H1 (cell line): ENCODE results near the gene MRPL17. TPM values are rescaled to one million over a fixed set of nuclear protein-coding genes. Genes with fewer than 3 reads are reported as not detected.

Experiments used
- CTCF ChIA-PET: fragments of 300-600 bp; sonication (Branson Sonifier 250); formaldehyde crosslinking; loops from one replicate; lab custom pipeline; 2021; ENCODE audit not compliant: partially characterized antibody; lab: Charles Lee
- POLR2A ChIA-PET: fragments of 300-600 bp; sonication (Branson Sonifier 250); formaldehyde crosslinking; loops from one replicate; lab custom pipeline; 2021; ENCODE audit warnings: inconsistent platforms; ENCODE audit not compliant: partially characterized antibody; lab: Charles Lee
- DNase-seq, 2 experiments: peaks; one replicate each; pipeline versions ENCODE4 v3.0.0 to v3.0.0-alpha.2; 2010 to 2022; ENCODE audit warnings: low spot score in 2 of 2, low read depth in 1 of 2, mixed read lengths in 1 of 2
- FAIRE-seq: peaks from 2 replicates; lab custom pipeline; 2011; peaks lifted over from hg19 to GRCh38; lab: Jason Lieb, UNC
- H2AFZ ChIP-seq: 2 replicates; pipeline ENCODE4 v1.8.1; 2012; ENCODE audit warnings: low read length, inconsistent platforms
- H2AK5ac ChIP-seq: 2 replicates; pipeline ENCODE4 v1.6.1; 2013; ENCODE audit warnings: low read depth, low read length
- H2BK120ac ChIP-seq: replicated peaks from 2 replicates; pipeline ENCODE3; 2013; ENCODE audit warnings: low read depth, low read length, inconsistent platforms
- H2BK12ac ChIP-seq: 2 replicates; pipeline ENCODE4 v1.6.1; 2013; ENCODE audit warnings: low read depth, low read length
- H2BK15ac ChIP-seq: 2 replicates; pipeline ENCODE4 v1.6.1; 2013; ENCODE audit warnings: low read length
- H2BK20ac ChIP-seq: 2 replicates; pipeline ENCODE4 v1.6.1; 2013; ENCODE audit warnings: low read length
- H2BK5ac ChIP-seq: 2 replicates; pipeline ENCODE4 v1.6.1; 2013; ENCODE audit warnings: low read depth, low read length
- H3K14ac ChIP-seq: 2 replicates; pipeline ENCODE4 v1.6.1; 2013; ENCODE audit warnings: inconsistent platforms; ENCODE audit not compliant: insufficient read length
- H3K18ac ChIP-seq: 2 replicates; pipeline ENCODE4 v1.6.1; 2013; ENCODE audit warnings: low read length; ENCODE audit errors: extremely low read depth
- H3K23ac ChIP-seq: 2 replicates; pipeline ENCODE4 v1.6.1; 2013; ENCODE audit warnings: inconsistent platforms; ENCODE audit not compliant: insufficient read length
- H3K23me2 ChIP-seq: 2 replicates; pipeline ENCODE4 v1.6.1; 2013; ENCODE audit warnings: low read depth, low read length
- H3K27ac ChIP-seq: 2 replicates; pipeline ENCODE4 v1.6.1; 2011; ENCODE audit warnings: low read depth, low read length, inconsistent platforms
- H3K27me3 ChIP-seq, 4 experiments: replicated peaks in 1 of 4; 1 replicate in 1 of 4; 2 replicates in 3 of 4; pipeline versions ENCODE4 v1.6.1 to v1.8.1; 2011 to 2013; ENCODE audit warnings: low read length in 3 of 4, mild to moderate bottlenecking in 3 of 4, inconsistent platforms in 2 of 4, mixed read lengths in 2 of 4, moderate library complexity in 1 of 4; ENCODE audit not compliant: control insufficient read depth in 3 of 4, insufficient read depth in 3 of 4; ENCODE audit errors: extremely low read depth in 1 of 4
- H3K36me3 ChIP-seq, 4 experiments: 2 replicates each; pipeline versions ENCODE4 v1.6.1 to v1.8.1; 2011 to 2013; ENCODE audit warnings: mild to moderate bottlenecking in 4 of 4, low read length in 3 of 4, moderate library complexity in 2 of 4, control low read depth in 1 of 4, inconsistent platforms in 1 of 4; ENCODE audit not compliant: insufficient read depth in 4 of 4, control insufficient read depth in 2 of 4
- H3K4ac ChIP-seq: replicated peaks from 2 replicates; pipeline ENCODE3; 2013; ENCODE audit warnings: low read length, low read depth, mixed read lengths, inconsistent platforms; ENCODE audit not compliant: insufficient read length
- H3K4me1 ChIP-seq, 4 experiments: replicated peaks in 1 of 4; 1 replicate in 1 of 4; 2 replicates in 3 of 4; pipeline versions ENCODE4 v1.6.1 to v1.8.1; 2011 to 2013; ENCODE audit warnings: low read length in 3 of 4, inconsistent platforms in 2 of 4, mixed read lengths in 1 of 4; ENCODE audit not compliant: insufficient read depth in 4 of 4, control insufficient read depth in 3 of 4
- H3K4me2 ChIP-seq, 2 experiments: 2 replicates each; pipeline versions ENCODE4 v1.6.1 to v1.8.1; 2011 to 2013; ENCODE audit warnings: low read depth in 2 of 2, low read length in 2 of 2, control low read depth in 1 of 2, inconsistent platforms in 1 of 2, mild to moderate bottlenecking in 1 of 2; ENCODE audit not compliant: insufficient read depth in 1 of 2
- H3K4me3 ChIP-seq, 4 experiments: fragments of 200-600, 300-600 bp in 1 of 4; sonication (generic), shearing (Covaris generic), sonication (Bioruptor Twin) in 1 of 4; 2 replicates each; pipeline versions ENCODE4 v1.5.1 to v1.8.1; 2011 to 2016; ENCODE audit warnings: low read length in 4 of 4, low read depth in 3 of 4, control low read depth in 2 of 4, inconsistent platforms in 2 of 4, mild to moderate bottlenecking in 2 of 4, mixed read lengths in 1 of 4, moderate library complexity in 1 of 4; ENCODE audit not compliant: insufficient read depth in 2 of 4; ENCODE audit errors: extremely low read depth in 1 of 4
- H3K56ac ChIP-seq: replicated peaks from 2 replicates; pipeline ENCODE3; 2013; ENCODE audit warnings: low read depth, mild to moderate bottlenecking, mixed read lengths, low read length, inconsistent platforms; ENCODE audit not compliant: insufficient read length
- H3K79me1 ChIP-seq: 2 replicates; pipeline ENCODE4 v1.6.1; 2013; ENCODE audit warnings: low read depth, low read length, control low read depth
- H3K79me2 ChIP-seq, 2 experiments: 2 replicates each; pipeline versions ENCODE4 v1.6.1 to v1.8.1; 2012 to 2013; ENCODE audit warnings: low read length in 2 of 2, mild to moderate bottlenecking in 2 of 2, inconsistent platforms in 1 of 2; ENCODE audit not compliant: insufficient read depth in 2 of 2, control insufficient read depth in 1 of 2
- H3K9ac ChIP-seq, 4 experiments: replicated peaks in 1 of 4; 1 replicate in 1 of 4; 2 replicates in 3 of 4; pipeline versions ENCODE4 v1.6.1 to v1.8.1; 2011 to 2013; ENCODE audit warnings: low read depth in 3 of 4, low read length in 3 of 4, control low read depth in 2 of 4, mild to moderate bottlenecking in 2 of 4, moderate library complexity in 2 of 4, inconsistent platforms in 1 of 4; ENCODE audit errors: extremely low read depth in 1 of 4
- H3K9me3 ChIP-seq, 2 experiments: 2 replicates each; pipeline versions ENCODE4 v1.6.1 to v1.8.1; 2012 to 2013; ENCODE audit warnings: mild to moderate bottlenecking in 2 of 2, moderate library complexity in 2 of 2, control low read depth in 1 of 2, inconsistent platforms in 1 of 2, low read depth in 1 of 2, low read length in 1 of 2, mixed read lengths in 1 of 2; ENCODE audit not compliant: insufficient read depth in 2 of 2
- H4K20me1 ChIP-seq, 2 experiments: replicated peaks in 1 of 2; 2 replicates each; pipeline versions ENCODE3 to v1.8.1; 2011 to 2013; ENCODE audit warnings: inconsistent platforms in 2 of 2, low read length in 2 of 2, mild to moderate bottlenecking in 1 of 2; ENCODE audit not compliant: insufficient read depth in 2 of 2, control insufficient read depth in 1 of 2
- H4K5ac ChIP-seq: 2 replicates; pipeline ENCODE4 v1.6.1; 2013; ENCODE audit warnings: low read length, low read depth, mixed read lengths, inconsistent platforms; ENCODE audit not compliant: insufficient read length
- H4K8ac ChIP-seq: 2 replicates; pipeline ENCODE4 v1.8.0; 2013; ENCODE audit warnings: mild to moderate bottlenecking, moderate library complexity, low read length, inconsistent platforms; ENCODE audit not compliant: insufficient read depth; ENCODE audit errors: extremely low read depth
- H4K91ac ChIP-seq: replicated peaks from 2 replicates; pipeline ENCODE3; 2013; ENCODE audit warnings: low read length, mixed read lengths, inconsistent platforms; ENCODE audit not compliant: insufficient read length
- HDAC6 ChIP-seq: IDR thresholded peaks from one replicate; pipeline ENCODE4 v1.7.1; 2012; ENCODE audit warnings: low read depth, mild to moderate bottlenecking, inconsistent platforms, low read length, moderate library complexity
- RAD21 ChIP-seq, 2 experiments: IDR thresholded peaks in 1 of 2; conservative IDR thresholded peaks in 1 of 2; 2 replicates each; pipeline ENCODE4 v1.6.1; 2011; ENCODE audit warnings: low read depth in 2 of 2, low read length in 2 of 2, improper control_type of control experiment in 1 of 2, inconsistent platforms in 1 of 2, mild to moderate bottlenecking in 1 of 2, moderate library complexity in 1 of 2
- SIRT6 ChIP-seq: IDR thresholded peaks from one replicate; pipeline ENCODE4 v1.7.1; 2012; ENCODE audit warnings: low read length, inconsistent platforms
- TAF7 ChIP-seq: optimal IDR thresholded peaks from 2 replicates; pipeline ENCODE3; 2011; ENCODE audit warnings: low read depth, mild to moderate bottlenecking, inconsistent platforms, low read length, moderate library complexity, borderline replicate concordance
- WGBS, 2 experiments: shearing (Covaris generic) in 1 of 2; methylation state at CpG; one replicate each; pipeline versions ENCODE4 v1.1.6 to v1.1.7; 2013 to 2015; ENCODE audit warnings: low lambda C conversion rate in 2 of 2, mixed read lengths in 2 of 2, inconsistent platforms in 1 of 2, low coverage in 1 of 2, missing lambda C conversion rate in 1 of 2; ENCODE audit not compliant: insufficient replicate concordance in 2 of 2, insufficient coverage in 1 of 2, insufficient read length in 1 of 2; ENCODE audit errors: extremely low coverage in 1 of 2, missing lambda C conversion rate in 1 of 2; 5-methylcytosine and 5-hydroxymethylcytosine counted together
- polyA plus RNA-seq, 7 experiments: library from polyadenylated mRNA; depleted of rRNA in 3 of 7; stranded (reverse) in 5 of 7; unstranded in 2 of 7; fragments of >200 nt in 5 of 7; fragments of 200-250 nt in 2 of 7; gene quantifications; 1 replicate in 5 of 7; 2 replicates in 1 of 7; 4 replicates in 1 of 7; pipeline versions ENCODE4 v1.2.1 to v1.2.3, GENCODE V29; 2011 to 2013; ENCODE audit warnings: missing spikeins in 2 of 7, mixed read lengths in 2 of 7
- total RNA-seq: library from RNA; stranded (reverse); fragmentation: NEBNext Ultra II Directional; extraction: Animal tissue kit (Norgen Biotek cat#: 25700); gene quantifications from 2 replicates; pipeline ENCODE4 v1.2.1, GENCODE V29; 2021

MRPL17 gene
- total and polyA plus RNA-seq, 2 of the 8 experiments (the other 6 are each of a cell fraction or from before 2014, with no cell fraction given) = 55.7 to 70.5 TPM

DNA sequence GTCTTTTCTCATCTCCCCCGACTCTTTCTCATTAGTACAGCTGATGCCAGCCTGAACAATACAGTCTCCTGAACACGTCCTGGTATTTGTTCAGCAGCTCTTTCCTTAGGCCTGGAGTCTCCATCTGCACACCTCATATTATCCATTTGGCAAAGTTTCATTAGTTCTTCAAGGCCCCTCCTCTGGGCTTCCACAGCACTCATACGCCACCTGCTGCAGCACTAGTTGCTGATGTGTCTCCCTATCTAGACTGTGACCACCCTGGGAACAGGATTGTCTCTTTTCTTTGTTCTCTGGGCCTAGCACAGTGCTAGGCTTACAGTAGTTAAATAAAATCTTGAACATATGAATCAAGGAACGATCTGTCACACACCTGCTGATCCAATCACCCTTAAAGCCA lies 44.7 kb downstream of the MRPL17 start:
- Histone ChIP-seq H2BK20ac (no peak overlapping the region), H3K23ac (no peak overlapping the region), H4K91ac (no peak overlapping the region), H2BK120ac (no peak overlapping the region), H3K79me1 (no peaks in the 10 kb centered on the region), H3K23me2 (no peaks in the 10 kb centered on the region), H2AFZ (no peak overlapping the region), H3K4ac (no peak overlapping the region), H3K4me2 (no peak overlapping the region), H3K4me3 (no peak overlapping the region), H3K79me2 (no peaks in the 10 kb centered on the region), H3K27ac (no peak overlapping the region), H3K9ac (0 out of 7 replicates have a peak overlapping the region, but pooled peaks of 1 of the 4 experiments have one; percentile 8), H2BK15ac (no peak overlapping the region), H2BK12ac (no peak overlapping the region), H3K4me1 (no peaks in the 10 kb centered on the region), H3K56ac (no peak overlapping the region), H4K20me1 (peaks cover 0 to 2% of the 10 kb centered on the region in 2 experiments), H3K9me3 (no peaks in the 10 kb centered on the region), H3K18ac (no peak overlapping the region), H2AK5ac (no peak overlapping the region), H4K8ac (no peak overlapping the region), H3K36me3 (no peaks in the 10 kb centered on the region; a peak in 1 of 8 replicates), H3K27me3 (no peaks in the 10 kb centered on the region; a peak in 1 of 7 replicates), H4K5ac (no peak overlapping the region), H2BK5ac (no peak overlapping the region), H3K14ac (no peak overlapping the region)
- 83% methylated on average over 4 of the region's 4 CpGs; no CpG with 5 or more reads in 1 of the 2 experiments for WGBS, 2 experiments
- CTCF ChIA-PET = interaction anchor here (1.0 to 1.6 kb wide), 4 partner anchors 9 to 109 kb away, joined by 3 to 5 read pairs (median 4); partner anchors contain the start of gene DCHS1
- FAIRE-seq (no peak), DNase-seq (no peak)
- TF ChIP-seq SIRT6 (no peak), RAD21 (IDR thresholded peaks at IDR 0.05 in 1 of 2, conservative IDR thresholded peaks at IDR 0.05 in 1 of 2; ENCODE audit: low read depth in 2 of 2, low read length in 2 of 2) (peak in 1 of 2 experiments; percentile 13; a peak in 1 of 4 replicates), TAF7 (no peak), HDAC6 (no peak)
- POLR2A ChIA-PET = interaction anchor here (0.6 to 1.2 kb wide), 3 partner anchors 18 to 27 kb away, joined by 3 to 4 read pairs (median 3); partner anchors contain the start of genes TAF10 and TPP1
